Panc1 (cell line): ENCODE data around the gene RER1. TPM values are rescaled to one million over a fixed set of nuclear protein-coding genes. Genes with fewer than 3 reads are reported as not detected.

Experiments
- ATAC-seq: fragments of 200-7000 bp; cut with Tn5 transposase; 2 replicates; pipeline ENCODE4 v1.9.1; 2020; ENCODE audit warnings: mild to moderate bottlenecking, moderate library complexity
- BruUV-seq: library from RNA; stranded (reverse); fragments of 400-500 nt; replicated peaks from 2 replicates; lab custom pipeline; 2021; lab: Mats Ljungman, UMichigan
- CTCF ChIA-PET: fragments of 300-600 bp; sonication (Branson Sonifier 250); formaldehyde crosslinking; loops from one replicate; lab custom pipeline; 2022; ENCODE audit warnings: antibody characterized with exemption; lab: Charles Lee
- POLR2A ChIA-PET: fragments of 300-600 bp; sonication (Branson Sonifier 250); formaldehyde crosslinking; loops from one replicate; lab custom pipeline; 2022; ENCODE audit warnings: antibody characterized with exemption; lab: Charles Lee
- DNase-seq: peaks from one replicate; pipeline ENCODE4 v3.0.0-alpha.2; 2010; ENCODE audit warnings: low read depth, low spot score
- H3K27ac ChIP-seq: 2 replicates; pipeline ENCODE4 v1.5.1; 2011; ENCODE audit warnings: mild to moderate bottlenecking, low read length, inconsistent platforms
- H3K27me3 ChIP-seq: fragments of 200-500 bp; sonication (Bioruptor generic); 2 replicates; pipeline ENCODE4 v1.6.0; 2014; ENCODE audit warnings: low read length, inconsistent platforms; ENCODE audit not compliant: control insufficient read depth, insufficient read depth
- H3K36me3 ChIP-seq: fragments of 200-500 bp; sonication (Bioruptor generic); 2 replicates; pipeline ENCODE4 v1.5.1; 2014; ENCODE audit warnings: inconsistent platforms, mild to moderate bottlenecking, low read length, moderate library complexity; ENCODE audit not compliant: control insufficient read depth, insufficient read depth
- H3K4me1 ChIP-seq: 2 replicates; pipeline ENCODE4 v1.5.1; 2011; ENCODE audit warnings: inconsistent platforms, mild to moderate bottlenecking, low read length, moderate library complexity; ENCODE audit not compliant: control insufficient read depth, insufficient read depth
- H3K4me3 ChIP-seq, 2 experiments: 2 replicates each; pipeline ENCODE4 v1.5.1; 2011 to 2012; ENCODE audit warnings: low read depth in 2 of 2, low read length in 2 of 2, mild to moderate bottlenecking in 2 of 2, inconsistent platforms in 1 of 2, moderate library complexity in 1 of 2
- H3K9me3 ChIP-seq: fragments of 200-500 bp; sonication (Bioruptor generic); 2 replicates; pipeline ENCODE4 v1.5.1; 2014; ENCODE audit warnings: low read depth, mild to moderate bottlenecking, inconsistent platforms, low read length, moderate library complexity; ENCODE audit not compliant: control insufficient read depth, insufficient read depth
- CTCF ChIP-seq: fragments of 450-650 bp; IDR thresholded peaks from 2 replicates; pipeline ENCODE4 v1.5.1; 2017; ENCODE audit warnings: mild to moderate bottlenecking
- POLR2AphosphoS5 ChIP-seq: IDR thresholded peaks from 2 replicates; pipeline ENCODE4 v1.6.1; 2012; ENCODE audit warnings: mild to moderate bottlenecking, low read depth, low read length, moderate library complexity
- REST ChIP-seq, 2 experiments: IDR thresholded peaks; 2 replicates each; pipeline ENCODE4 v1.6.1; 2011 to 2012; ENCODE audit warnings: low read depth in 2 of 2, control low read depth in 1 of 2, low read length in 1 of 2, mild to moderate bottlenecking in 1 of 2, moderate library complexity in 1 of 2; ENCODE audit not compliant: insufficient read depth in 1 of 2
- SIN3A ChIP-seq: IDR thresholded peaks from 2 replicates; pipeline ENCODE4 v1.6.1; 2012; ENCODE audit warnings: low read depth, mild to moderate bottlenecking, low read length, moderate library complexity, borderline replicate concordance; ENCODE audit not compliant: insufficient read depth
- TCF7L2 ChIP-seq: IDR thresholded peaks from 2 replicates; pipeline ENCODE4 v1.6.1; 2011; ENCODE audit warnings: mild to moderate bottlenecking, low read depth, low read length, inconsistent platforms
- in situ Hi-C: cut with HindIII; loops from 2 replicates; pipeline ENCODE4 v1.10.0; 2016; ENCODE audit warnings: low sequenced_read_pairs, low pct_unique_long_range_greater_than_20kb
- intact Hi-C: fragments of 100-400 bp; cut with micrococcal nuclease; formaldehyde crosslinking; loops from one replicate; pipeline ENCODE4 v1.10.0; 2022; ENCODE audit not compliant: unreplicated experiment
- total RNA-seq: library from RNA; stranded (reverse); gene quantifications from one replicate; pipeline ENCODE4 v1.2.1, GENCODE V29; 2021; ENCODE audit not compliant: unreplicated experiment

The RER1 gene
- total RNA-seq, 1 experiment from 2014 or later: 235 TPM

- no peaks in the 10 kb centered on the region for H3K36me3 ChIP-seq
- H3K4me1 ChIP-seq: peaks cover 21% of the 10 kb centered on the region
- no peak overlapping the region for H3K4me3 ChIP-seq
- no TSS peak for BruUV-seq
- no peaks in the 10 kb centered on the region for H3K27me3 ChIP-seq
- no peak for DNase-seq
- TF ChIP-seq CTCF (no peak), TCF7L2 (no peak), REST (IDR thresholded peaks at IDR 0.05; ENCODE audit: insufficient read depth in 1 of 2, low read depth in 2 of 2, low read length in 1 of 2) (no peak), POLR2AphosphoS5 (no peak), SIN3A (no peak)
- intact Hi-C loops: loop anchor here (10.0 kb wide), 1 partner anchor 65 kb away; the partner anchor contains the start of gene PLCH2
- CTCF ChIA-PET: no interaction called here
- ATAC-seq: no peak
- POLR2A ChIA-PET: interaction anchor here (0.7 kb wide), 1 partner anchor 40 kb away, joined by 6 read pairs; no protein-coding TSS in a partner anchor
- H3K9me3 ChIP-seq: no peaks in the 10 kb centered on the region
- in situ Hi-C loops: no loop called here
- H3K27ac ChIP-seq: no peak overlapping the region
These were observed 18.1 kb downstream of the RER1 start for GRCh38 chr1:2409745-2410144.

- ChIA-PET CTCF (no interaction called here), POLR2A (interaction anchor here (0.7 kb wide), 1 partner anchor 114 kb away, joined by 4 read pairs; the partner anchor contains the start of gene PANK4)
- Histone ChIP-seq H3K27ac (peak overlapping the region; percentile 91), H3K36me3 (no peaks in the 10 kb centered on the region), H3K4me3 (peak overlapping the region; percentile 86 to 87), H3K4me1 (peaks cover 19% of the 10 kb centered on the region), H3K9me3 (no peaks in the 10 kb centered on the region), H3K27me3 (no peaks in the 10 kb centered on the region)
- intact Hi-C loops (loop anchor here (2.0 to 10.0 kb wide), 2 partner anchors 63 to 135 kb away; partner anchors contain the start of gene PLCH2), in situ Hi-C loops (no loop called here)
- peak; percentile 64 for ATAC-seq
- BruUV-seq: no TSS peak
- DNase-seq: no peak
- TF ChIP-seq SIN3A: 0 out of 2 replicates have a peak, but pooled peaks have one; percentile 2
- no peak for TF ChIP-seq TCF7L2
- no peak for TF ChIP-seq CTCF
- no peak for TF ChIP-seq POLR2AphosphoS5
These were observed 20.3 kb downstream of the RER1 start for GRCh38 chr1:2411801-2412394.
